GM23248 (cell line): ENCODE measurements around the gene ASXL1.

ENCODE experiments used
- EZH2 ChIP-seq: fragments of 200-600 bp; sonication (generic); IDR thresholded peaks from 2 replicates; pipeline ENCODE4 v1.6.1; 2018; ENCODE audit warnings: antibody characterized with exemption, mild to moderate bottlenecking; ENCODE audit not compliant: insufficient read depth, poor library complexity, severe bottlenecking
- EZH2phosphoT487 ChIP-seq: fragments of 200-600 bp; sonication (generic); IDR thresholded peaks from 2 replicates; pipeline ENCODE4 v1.6.1; 2018; ENCODE audit warnings: antibody characterized with exemption, moderate library complexity, mild to moderate bottlenecking, low read depth; ENCODE audit not compliant: insufficient read depth

GRCh38 chr20:32446301-32447100 is 88.4 kb downstream of the ASXL1 start:
- no peak for TF ChIP-seq EZH2phosphoT487
- no peak for TF ChIP-seq EZH2
